GM19395 (cell line): ENCODE results near the gene SELENOH.

ENCODE experiments used
- ATAC-seq: cut with Tn5 transposase; IDR thresholded peaks from one replicate; pipeline ENCODE4 v1.9.1; 2021; ENCODE audit warnings: mild to moderate bottlenecking, moderate library complexity; ENCODE audit not compliant: unreplicated experiment

Gene SELENOH

DNA sequence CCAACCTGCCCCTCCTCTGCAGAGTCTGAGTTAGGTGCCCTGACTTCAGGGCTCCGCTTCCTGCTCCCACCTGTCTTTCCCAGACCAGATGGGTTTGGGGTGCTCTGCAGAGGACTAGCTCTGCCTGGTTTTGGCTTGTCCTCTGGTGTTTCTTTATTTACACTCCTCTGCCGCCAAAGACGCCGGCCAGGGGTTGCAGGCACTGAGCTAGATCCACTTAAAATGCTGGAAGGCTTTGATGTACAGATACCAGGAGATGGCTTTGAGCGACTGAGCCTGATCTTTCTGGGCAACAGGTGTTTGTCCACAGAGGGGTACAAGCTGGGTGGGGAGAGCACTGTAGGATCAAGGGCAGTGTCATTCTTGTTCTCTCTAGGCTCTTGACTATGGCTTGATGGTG is 3.9 kb downstream of the SELENOH start:
- no peak for ATAC-seq

DNA sequence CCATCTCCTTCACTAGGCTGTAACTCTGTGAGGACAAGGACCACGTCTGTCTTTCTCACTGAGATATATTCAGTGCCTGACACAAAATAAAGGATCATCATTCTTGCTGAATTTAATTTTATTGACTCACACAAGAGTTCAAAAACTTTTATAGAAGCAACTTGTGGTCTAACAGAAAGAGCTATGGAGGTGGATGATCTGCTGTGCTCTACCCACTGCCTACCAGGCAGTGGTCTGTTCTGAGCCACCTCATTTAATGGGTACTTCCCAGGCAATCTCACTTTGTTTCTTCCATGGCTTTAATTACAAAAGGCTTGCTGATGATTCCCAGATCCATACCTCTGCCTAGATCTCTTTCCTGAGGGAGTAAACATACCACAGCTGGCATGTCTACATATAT is 5.6 kb downstream of the SELENOH start:
- no peak for ATAC-seq

GRCh38 chr11:57751176-57751575 is 9.9 kb downstream of the SELENOH start:
- ATAC-seq = no peak

DNA sequence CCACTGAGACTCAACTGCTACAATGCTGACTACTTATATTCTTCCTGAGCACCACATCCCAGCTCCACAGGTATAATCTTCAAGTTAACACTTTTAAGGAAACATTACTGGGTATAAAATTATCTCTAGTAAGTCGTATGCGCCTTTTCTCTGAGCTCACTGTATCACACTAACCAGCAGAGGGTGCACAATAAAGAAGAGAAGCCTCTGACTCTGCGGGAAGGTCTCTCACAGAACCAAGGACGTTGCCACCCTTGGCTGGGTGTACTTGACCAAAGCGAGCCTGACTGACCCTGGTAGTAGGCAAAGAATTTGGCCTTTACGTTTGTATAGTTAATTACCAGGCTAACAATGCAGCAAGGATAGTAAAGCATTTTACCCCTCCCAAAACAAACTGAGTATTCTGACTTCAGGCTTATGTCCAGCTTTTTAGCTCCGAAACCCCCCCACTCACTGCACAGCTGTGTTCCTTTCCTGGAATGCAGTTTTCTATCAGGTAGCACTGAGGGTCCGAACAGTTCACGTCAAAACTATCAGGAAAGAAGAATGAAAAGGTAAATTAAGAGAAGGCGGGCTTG is 10.5 kb downstream of the SELENOH start, which contains the start of gene BTBD18:
TSS of gene BTBD18 (minus strand) at position 144 of the 578 bp plus-strand sequence. CDS start 631 bp downstream, outside the sequence.
- no peak for ATAC-seq

GRCh38 chr11:57752954-57753353 is 11.7 kb downstream of the SELENOH start:
- no peak for ATAC-seq

DNA sequence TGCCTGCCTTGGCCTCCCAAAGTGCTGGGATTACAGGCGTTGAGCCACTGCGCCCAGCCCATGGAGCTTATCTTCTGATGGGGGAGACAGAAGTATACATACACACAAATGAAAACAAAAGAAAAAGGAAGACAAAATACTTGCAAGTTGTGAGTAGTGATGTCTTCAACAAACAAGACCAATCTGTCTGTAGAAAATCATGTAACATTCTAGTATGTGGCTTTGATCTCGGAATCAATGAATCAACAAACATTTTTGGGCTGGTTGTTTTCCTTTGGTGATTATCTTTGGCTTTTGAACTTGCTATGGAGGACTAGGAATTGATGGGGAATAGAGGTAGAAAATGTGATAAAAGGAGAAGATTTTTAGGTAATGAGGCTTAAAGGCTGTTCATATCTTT is 16.9 kb downstream of the SELENOH start:
- no peak for ATAC-seq

DNA sequence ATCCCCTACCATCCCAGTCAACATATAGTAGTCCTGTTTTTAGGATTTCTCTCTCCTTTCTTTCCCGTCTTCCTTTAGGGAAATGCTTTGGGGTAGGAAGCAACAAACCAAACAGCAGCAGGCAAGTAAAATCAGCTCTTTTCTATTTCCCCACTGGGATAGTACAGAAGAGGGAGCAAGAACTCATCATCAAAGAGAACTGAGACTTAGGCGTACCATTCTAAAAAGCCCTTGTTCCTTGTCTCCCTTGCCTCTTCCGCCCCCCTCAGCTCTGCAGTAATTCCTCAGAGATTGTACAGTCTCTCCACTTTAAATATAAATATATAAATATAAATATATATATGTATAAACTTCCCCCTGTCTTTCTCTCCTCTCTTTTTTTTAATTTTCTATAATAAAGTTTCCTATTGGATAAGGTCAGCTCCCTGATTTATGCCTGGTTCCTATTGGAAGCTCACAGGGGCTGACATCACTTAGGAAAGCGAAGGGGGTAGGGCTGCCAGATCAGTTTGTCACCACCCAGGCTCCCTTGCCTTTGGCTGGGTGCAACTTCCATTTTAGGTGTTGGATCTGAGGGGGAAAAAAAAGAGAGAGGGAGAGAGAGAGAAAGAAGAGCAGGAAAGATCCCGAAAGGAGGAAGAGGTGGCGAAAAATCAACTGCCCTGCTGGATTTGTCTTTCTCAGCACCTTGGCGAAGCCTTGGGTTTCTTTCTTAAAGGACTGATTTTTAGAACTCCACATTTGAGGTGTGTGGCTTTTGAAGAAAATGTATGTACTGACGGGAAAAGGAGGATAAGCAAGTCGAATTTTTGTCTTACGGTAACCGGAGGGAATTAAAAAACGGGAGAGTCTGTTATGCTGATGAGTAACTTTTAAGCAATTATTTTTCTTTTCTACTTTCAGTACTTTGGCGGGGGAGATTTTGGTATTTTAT is 20.3 kb downstream of the SELENOH start, which contains the start of gene CTNND1:
TSS of gene CTNND1 (plus strand) at position 502 of the 934 bp plus-strand sequence. CDS start 29,677 bp downstream, outside the sequence.
- ATAC-seq = peak; percentile 96

DNA sequence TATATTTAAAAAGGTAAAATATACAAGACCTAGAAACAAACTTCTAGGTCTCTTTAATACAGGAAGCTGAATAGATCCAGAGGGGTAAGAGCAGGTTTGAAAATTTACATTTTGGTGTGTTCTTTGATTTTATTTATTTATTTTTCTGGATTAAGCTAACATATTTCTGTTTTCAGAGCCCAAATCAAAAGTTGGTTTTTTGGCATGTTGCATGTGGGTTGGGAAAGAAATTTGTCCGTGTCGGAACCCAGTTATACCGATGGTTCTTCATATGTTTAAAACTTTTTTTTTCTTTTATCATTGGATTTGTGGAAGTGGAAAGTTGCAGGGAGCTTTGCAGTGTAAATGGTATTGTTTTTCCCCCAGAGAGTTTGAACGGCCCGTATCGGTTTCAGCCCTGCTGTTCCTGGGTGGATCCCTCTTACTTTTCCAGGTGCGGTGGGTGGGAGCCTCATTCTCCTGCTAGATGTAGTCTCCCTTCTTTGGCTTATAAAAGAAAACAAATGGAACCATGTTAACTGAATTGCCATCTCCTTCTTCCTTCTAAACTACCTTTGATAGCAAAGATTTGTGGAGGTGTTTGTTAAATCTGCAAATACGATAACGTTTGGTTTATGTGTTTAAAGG is 21.1 kb downstream of the SELENOH start:
- ATAC-seq = no peak

GRCh38 chr11:57763568-57763967 is 22.3 kb downstream of the SELENOH start:
- ATAC-seq = no peak

DNA sequence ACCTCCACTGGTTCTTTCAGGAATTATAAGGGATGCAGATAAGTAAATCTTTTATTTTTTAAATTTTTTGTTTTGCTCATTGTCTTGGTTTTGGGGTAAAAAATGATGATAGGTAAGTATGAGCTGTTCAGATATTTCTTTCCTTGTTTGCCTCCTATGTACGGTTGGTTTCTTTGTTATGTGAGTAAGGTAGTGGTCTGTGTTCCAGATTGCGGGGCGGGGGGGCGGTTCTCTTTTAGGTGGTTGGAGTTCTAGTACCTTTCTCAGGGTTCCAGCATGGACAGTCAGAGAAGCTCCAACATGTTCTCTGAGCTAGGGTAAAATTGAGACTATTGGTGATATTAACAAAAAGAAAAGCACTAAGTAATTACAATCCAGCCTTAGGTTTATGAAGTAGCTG is 22.7 kb downstream of the SELENOH start:
- no peak for ATAC-seq

GRCh38 chr11:57764566-57764965 is 23.3 kb downstream of the SELENOH start:
- ATAC-seq = no peak

DNA sequence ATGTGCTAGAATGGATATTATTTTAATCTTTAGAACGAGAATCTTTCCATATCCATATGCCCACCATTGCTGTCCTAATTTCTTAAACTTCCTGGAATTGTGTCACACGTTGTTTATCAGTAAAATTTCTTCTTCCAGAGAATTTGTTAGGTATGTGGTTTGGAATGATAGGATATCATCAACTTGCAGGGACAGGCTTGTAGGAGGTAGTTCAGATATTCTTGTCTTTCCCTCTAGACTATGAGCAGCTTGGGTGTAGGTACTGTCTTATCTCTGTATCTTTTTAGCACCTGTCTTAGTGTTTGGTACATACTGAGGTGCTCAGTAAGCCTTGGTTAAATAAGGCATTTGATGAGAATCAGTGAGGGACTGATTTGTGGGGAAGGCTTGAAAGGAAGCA is 23.7 kb downstream of the SELENOH start:
- ATAC-seq = no peak

GRCh38 chr11:57770793-57771192 is 29.5 kb downstream of the SELENOH start:
- ATAC-seq = no peak

- ATAC-seq = no peak
These were observed 30.1 kb downstream of the SELENOH start for GRCh38 chr11:57771365-57771764.

- ATAC-seq = no peak
These were observed 31.3 kb downstream of the SELENOH start for GRCh38 chr11:57772562-57772961.

DNA sequence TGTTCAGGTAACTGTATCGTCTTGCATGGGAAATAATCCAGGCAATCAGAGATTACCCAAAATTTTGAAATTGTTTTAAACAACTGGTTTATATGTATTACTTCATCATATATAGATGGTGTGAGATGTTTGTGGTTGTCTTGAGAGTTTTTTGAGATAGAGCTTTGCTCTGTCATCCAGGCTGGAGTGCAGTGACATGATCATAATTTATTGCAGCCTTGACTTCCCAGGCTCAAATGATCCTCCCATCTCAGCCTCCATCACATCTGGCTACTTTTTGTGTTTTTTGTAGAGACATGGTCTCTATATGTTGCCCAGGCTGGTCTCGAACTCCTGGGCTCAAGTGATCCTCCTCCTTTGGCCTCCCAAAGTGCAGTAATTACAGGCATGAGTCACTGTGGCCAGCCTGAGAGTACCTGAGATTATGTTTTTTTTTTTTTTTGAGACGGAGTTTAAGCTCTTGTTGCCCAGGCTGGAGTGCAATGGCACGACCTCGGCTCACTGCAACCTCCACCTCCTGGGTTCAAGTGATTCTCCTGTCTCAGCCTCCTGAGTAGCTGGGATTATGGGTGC is 31.8 kb downstream of the SELENOH start:
- no peak for ATAC-seq

- no peak for ATAC-seq
These were observed 34.2 kb downstream of the SELENOH start for GRCh38 chr11:57775491-57775890.

DNA sequence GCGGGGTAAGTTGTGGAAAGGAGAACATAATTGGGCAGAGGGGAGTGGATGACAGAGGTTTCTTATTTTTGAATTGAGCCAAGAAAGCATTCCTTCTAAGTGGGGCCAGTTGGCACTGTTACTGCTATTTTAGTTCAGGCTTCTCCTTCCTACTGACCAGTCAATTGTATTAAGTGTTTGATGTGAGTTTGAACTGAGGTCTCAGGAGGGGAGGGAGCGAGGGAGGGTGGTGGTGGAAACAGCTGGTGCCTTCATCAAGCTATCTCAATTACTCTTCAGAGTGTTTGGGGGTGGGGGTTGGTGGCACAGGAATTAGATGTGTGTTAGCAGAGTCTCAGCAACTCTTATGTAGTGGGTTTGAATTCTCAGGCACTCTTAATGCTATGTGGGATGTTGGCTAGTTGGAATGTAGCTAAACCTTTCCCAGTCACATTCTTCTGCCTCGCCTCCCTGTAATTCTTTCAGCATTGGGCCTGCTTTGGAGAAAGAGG is 34.8 kb downstream of the SELENOH start:
- no peak for ATAC-seq

GRCh38 chr11:57776577-57777210 is 35.4 kb downstream of the SELENOH start:
- ATAC-seq = no peak

- no peak for ATAC-seq
These were observed 36.7 kb downstream of the SELENOH start for GRCh38 chr11:57777969-57778317.
